Activated T-helper 1 cell treated with anti-CD3 and anti-CD28 coated beads, Interleukin-12 subunit alpha, Interleukin-12 subunit beta, Interleukin-2, Interleukin-4 antibody, amounts not matched to agents 30 ng/mL and 10 ng/mL and 1 ng/mL, durations not matched to agents 14 hours and 24 hours and 36 hours (primary cell): Measurements from ENCODE around the gene ANXA3. TPM values are rescaled to one million over a fixed set of nuclear protein-coding genes. Genes with fewer than 3 reads are reported as not detected.
A peak's percentile ranks its signal among the peaks of the same experiment; 100 is the strongest.

Experiments
- DNase-seq: peaks from one replicate; pipeline ENCODE4 v3.0.0; 2021; ENCODE audit warnings: low spot score
- H3K27ac Mint-ChIP-seq: one replicate; pipeline ENCODE4 v1.8.0; 2021; ENCODE audit warnings: mild to moderate bottlenecking, mixed read lengths
- H3K27me3 Mint-ChIP-seq: one replicate; pipeline ENCODE4 v1.8.0; 2022; ENCODE audit warnings: mild to moderate bottlenecking, moderate library complexity, mixed read lengths; ENCODE audit not compliant: insufficient read depth
- H3K36me3 Mint-ChIP-seq: one replicate; pipeline ENCODE4 v1.8.0; 2021; ENCODE audit warnings: low read depth, mixed read lengths
- H3K4me1 Mint-ChIP-seq: one replicate; pipeline ENCODE4 v1.8.0; 2021; ENCODE audit warnings: low read depth, mixed read lengths
- H3K4me3 Mint-ChIP-seq: one replicate; pipeline ENCODE4 v1.8.0; 2021; ENCODE audit warnings: mild to moderate bottlenecking, moderate library complexity, mixed read lengths
- H3K9me3 Mint-ChIP-seq: one replicate; pipeline ENCODE4 v1.8.0; 2021; ENCODE audit warnings: mixed read lengths
- intact Hi-C: fragments of 100-400 bp; cut with micrococcal nuclease; formaldehyde crosslinking; loops from one replicate; pipeline ENCODE4 v1.15.1; 2024
- total RNA-seq: library from RNA; stranded (reverse); gene quantifications from 2 replicates; pipeline ENCODE4 v1.2.3, GENCODE V29; 2022

Gene ANXA3
- total RNA-seq, 1 donor from 2014 or later: 9.2 TPM

DNA sequence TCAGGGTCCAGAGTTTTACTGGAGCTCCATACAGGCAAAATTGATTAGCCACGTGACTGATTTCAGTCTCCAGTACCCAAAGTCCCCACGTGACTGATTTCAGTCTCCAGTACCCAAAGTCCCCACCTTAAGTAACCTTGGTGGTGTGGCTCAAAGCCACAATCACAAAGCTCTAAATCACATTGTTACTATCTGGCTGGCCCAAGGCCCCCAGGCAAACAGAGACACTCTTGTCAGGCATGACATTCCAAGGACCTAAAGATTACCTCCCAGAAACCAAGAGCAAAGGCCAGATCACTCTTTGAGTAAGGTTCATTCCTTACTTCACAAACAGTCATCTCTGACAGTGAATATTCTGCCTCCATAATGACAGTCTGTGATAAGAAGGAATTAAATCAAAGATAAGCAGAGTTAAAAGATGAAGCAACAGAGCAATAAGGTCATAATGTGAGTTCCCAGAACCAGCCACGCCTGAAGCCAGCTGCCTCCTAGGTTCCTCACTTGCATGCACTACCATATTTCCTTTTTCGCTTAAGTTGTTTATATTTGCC is 78.5 kb downstream of the ANXA3 start:
- H3K9me3 Mint-ChIP-seq: peaks cover 6% of the 10 kb centered on the region
- H3K4me3 Mint-ChIP-seq: no peak overlapping the region
- H3K36me3 Mint-ChIP-seq: no peaks in the 10 kb centered on the region
- H3K27ac Mint-ChIP-seq: no peak overlapping the region
- DNase-seq: no peak
- no peaks in the 10 kb centered on the region for H3K27me3 Mint-ChIP-seq
- intact Hi-C loops: no loop called here
- H3K4me1 Mint-ChIP-seq: peaks cover 21% of the 10 kb centered on the region

DNA sequence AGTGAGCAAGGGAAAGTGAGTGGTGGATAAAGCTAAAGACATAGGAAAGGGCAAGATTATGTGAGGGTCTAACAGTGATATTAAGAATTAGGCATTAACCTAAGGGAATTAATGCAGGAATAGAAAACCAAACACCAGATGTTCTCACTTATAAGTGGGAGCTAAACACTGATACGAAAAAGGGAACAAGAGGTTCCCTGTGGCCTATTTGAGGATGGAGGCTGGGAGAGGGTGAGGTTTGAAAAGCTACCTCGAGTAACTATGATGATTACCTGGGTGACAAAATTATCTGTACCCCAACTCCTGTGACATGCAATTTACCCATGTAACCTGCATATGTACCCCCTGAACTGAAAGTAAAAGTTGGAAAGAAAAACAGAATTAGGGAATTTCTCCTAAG is 79.0 kb downstream of the ANXA3 start:
- H3K4me1 Mint-ChIP-seq: peaks cover 21% of the 10 kb centered on the region
- H3K4me3 Mint-ChIP-seq: no peak overlapping the region
- intact Hi-C loops: no loop called here
- no peaks in the 10 kb centered on the region for H3K36me3 Mint-ChIP-seq
- no peak for DNase-seq
- peaks cover 7% of the 10 kb centered on the region for H3K9me3 Mint-ChIP-seq
- no peaks in the 10 kb centered on the region for H3K27me3 Mint-ChIP-seq
- no peak overlapping the region for H3K27ac Mint-ChIP-seq

DNA sequence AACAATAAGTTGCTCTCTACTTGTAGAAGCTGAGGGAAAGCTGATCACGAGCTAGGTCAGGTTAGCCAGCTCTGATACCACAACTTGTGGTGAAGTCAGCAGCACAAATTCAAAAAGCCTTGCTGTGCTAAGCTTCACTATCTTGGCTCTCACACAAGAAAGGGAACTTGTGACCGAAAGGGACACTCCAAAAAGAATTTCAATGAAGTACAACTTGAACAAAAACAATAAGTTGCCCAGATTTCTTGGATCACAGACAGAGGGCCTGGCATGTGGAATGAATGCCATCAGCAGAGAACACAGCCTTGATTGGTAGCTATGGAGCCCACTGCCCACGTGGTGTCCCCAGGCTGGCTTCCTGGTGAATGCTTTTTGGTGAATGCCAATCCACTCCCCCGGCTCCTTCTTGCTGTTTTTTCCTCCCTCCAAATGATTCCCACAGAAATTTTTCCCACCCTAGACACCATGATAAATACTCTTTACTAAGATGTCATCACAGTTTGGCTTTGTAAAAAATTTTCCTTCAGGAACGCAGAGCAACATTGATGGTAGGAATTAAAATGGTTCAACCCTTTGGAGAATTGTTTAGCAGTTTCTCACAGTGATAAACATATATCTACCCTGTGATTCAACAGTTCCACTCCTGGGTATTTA is 82.6 kb downstream of the ANXA3 start:
- peaks cover 22% of the 10 kb centered on the region for H3K4me1 Mint-ChIP-seq
- no peak for DNase-seq
- H3K4me3 Mint-ChIP-seq: no peak overlapping the region
- no peak overlapping the region for H3K27ac Mint-ChIP-seq
- H3K36me3 Mint-ChIP-seq: no peaks in the 10 kb centered on the region
- intact Hi-C loops: no loop called here
- peaks cover 5% of the 10 kb centered on the region for H3K9me3 Mint-ChIP-seq
- no peaks in the 10 kb centered on the region for H3K27me3 Mint-ChIP-seq

DNA sequence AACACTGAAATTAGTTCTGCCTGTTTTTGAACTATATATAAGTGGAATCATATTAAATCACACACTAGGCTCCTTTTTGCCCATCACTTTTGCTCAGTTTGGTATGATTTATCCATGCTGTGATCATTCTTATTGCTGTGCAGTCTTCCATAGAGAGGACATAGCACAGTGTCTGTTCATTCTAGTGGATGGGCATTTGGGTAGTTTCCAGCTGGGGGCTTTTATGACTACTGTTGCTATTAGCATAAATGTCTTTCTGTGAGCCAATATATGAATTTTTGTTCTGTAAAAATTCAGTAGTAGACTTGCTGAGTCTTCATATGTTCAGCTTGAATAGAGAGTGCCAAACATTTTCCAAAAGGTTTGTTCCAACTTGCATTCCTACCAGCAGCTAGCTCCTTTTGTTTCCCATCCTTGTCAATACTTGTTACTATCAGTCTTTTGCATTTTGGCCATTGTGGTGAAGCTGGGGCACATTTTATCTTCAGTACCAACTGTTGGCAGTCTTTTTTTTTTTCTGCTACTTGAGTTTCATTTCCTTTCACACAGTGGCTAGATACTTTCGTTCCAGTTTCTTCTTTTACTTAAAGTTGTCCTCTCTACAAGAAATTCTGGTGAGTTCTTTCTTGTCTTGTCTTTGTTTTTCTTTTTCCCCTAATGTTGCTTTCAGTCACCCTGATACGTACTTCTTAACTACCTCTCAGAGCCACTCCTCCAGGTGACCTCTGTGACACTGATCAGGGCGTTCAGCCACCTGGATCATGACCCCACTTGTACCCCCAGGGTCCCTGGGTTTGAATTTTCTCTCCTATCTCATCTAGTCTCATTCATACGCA is 87.0 kb downstream of the ANXA3 start:
- H3K4me3 Mint-ChIP-seq: peak overlapping the region; percentile 8
- H3K27ac Mint-ChIP-seq: peak overlapping the region; percentile 32
- intact Hi-C loops: loop anchor here (2.0 kb wide), 1 partner anchor 18 kb away; no protein-coding TSS in a partner anchor
- H3K27me3 Mint-ChIP-seq: no peaks in the 10 kb centered on the region
- peaks cover 51% of the 10 kb centered on the region for H3K4me1 Mint-ChIP-seq
- DNase-seq: no peak
- no peaks in the 10 kb centered on the region for H3K36me3 Mint-ChIP-seq
- peaks cover 4% of the 10 kb centered on the region for H3K9me3 Mint-ChIP-seq

DNA sequence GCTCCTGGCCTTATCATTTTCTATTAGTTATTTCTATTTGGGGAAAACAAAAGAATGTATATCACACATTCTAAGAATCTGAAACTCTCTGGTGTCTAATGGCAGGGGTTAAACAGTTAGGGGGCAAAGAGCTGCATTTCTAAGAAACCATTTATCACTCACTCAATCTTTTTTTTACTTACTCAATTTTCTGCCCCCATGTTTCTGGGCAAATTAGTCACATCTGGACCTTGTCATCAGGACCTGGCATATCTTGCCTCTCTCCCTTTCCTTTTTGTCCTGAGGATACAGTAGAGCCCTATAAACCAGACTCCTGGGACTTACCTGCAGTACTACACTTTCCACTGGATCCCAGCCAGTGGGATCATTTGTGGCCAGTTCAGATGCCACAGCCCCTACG is 89.1 kb downstream of the ANXA3 start:
- H3K27me3 Mint-ChIP-seq: no peaks in the 10 kb centered on the region

DNA sequence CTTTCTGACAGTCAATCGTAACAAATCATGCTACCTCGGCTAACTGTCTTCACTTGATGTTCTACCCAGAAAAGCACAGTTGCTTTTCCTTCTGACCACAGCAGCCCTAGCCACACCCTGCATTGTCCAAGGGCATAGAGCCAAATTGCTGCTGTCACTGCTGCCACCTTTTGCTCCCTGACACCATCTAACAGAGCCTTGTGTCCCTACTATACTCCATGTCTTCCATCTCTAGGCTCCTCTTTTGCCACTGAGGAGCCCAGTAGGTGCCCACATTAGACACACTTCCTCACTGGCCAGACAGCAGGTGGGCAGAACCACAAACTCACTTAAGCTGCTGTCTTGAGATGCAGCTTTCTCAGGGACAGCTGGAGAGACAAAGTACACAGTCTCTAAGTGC is 91.4 kb downstream of the ANXA3 start:
- no peak for DNase-seq
- Mint-ChIP-seq H3K4me1 (peaks cover 64% of the 10 kb centered on the region), H3K9me3 (no peaks in the 10 kb centered on the region), H3K4me3 (no peak overlapping the region), H3K27ac (no peak overlapping the region), H3K27me3 (no peaks in the 10 kb centered on the region), H3K36me3 (no peaks in the 10 kb centered on the region)
- intact Hi-C loops: no loop called here

More for the DNA sequence above, 89.1 kb downstream of the ANXA3 start:
- intact Hi-C loops: no loop called here
- H3K4me3 Mint-ChIP-seq: no peak overlapping the region
- H3K36me3 Mint-ChIP-seq: no peaks in the 10 kb centered on the region
- no peak for DNase-seq
- peaks cover 62% of the 10 kb centered on the region for H3K4me1 Mint-ChIP-seq
- no peaks in the 10 kb centered on the region for H3K9me3 Mint-ChIP-seq
- H3K27ac Mint-ChIP-seq: no peak overlapping the region

GRCh38 chr4:78644063-78644691 is 92.6 kb downstream of the ANXA3 start:
- DNase-seq: no peak
- Mint-ChIP-seq H3K4me1 (peaks cover 57% of the 10 kb centered on the region), H3K27ac (no peak overlapping the region), H3K9me3 (no peaks in the 10 kb centered on the region), H3K27me3 (no peaks in the 10 kb centered on the region), H3K36me3 (no peaks in the 10 kb centered on the region), H3K4me3 (no peak overlapping the region)
- intact Hi-C loops: loop anchor here (2.0 kb wide), 1 partner anchor 31 kb away; no protein-coding TSS in a partner anchor

DNA sequence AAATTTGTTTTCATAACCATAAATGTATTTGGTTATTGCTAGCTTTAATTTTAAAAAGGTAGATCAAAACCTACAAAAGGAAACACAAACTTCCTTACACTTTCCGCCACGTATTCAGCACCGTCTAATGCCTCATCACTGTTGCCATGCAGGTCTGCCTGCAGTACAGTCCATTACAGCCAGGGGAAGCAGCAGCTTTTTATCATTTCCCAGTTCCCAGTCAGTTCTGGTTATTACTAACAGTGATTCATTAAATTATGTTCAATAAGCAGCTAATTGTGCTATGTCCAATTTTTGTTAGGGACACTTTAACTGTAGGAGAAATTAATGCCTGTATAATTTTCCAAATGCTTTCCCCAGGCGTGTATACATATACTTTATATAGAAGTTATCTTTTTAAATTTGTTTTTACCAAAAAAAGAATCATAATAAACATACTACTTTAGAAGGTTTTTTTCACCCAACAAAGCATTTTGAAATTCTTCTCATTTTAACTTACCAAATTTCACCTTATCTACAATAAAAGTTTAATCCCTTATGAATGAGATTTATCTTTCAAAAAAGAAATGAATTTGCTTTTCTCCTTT is 93.3 kb downstream of the ANXA3 start:
- intact Hi-C loops: loop anchor here (2.0 kb wide), 1 partner anchor 32 kb away; no protein-coding TSS in a partner anchor
- Mint-ChIP-seq H3K36me3 (no peaks in the 10 kb centered on the region), H3K4me3 (no peak overlapping the region), H3K9me3 (no peaks in the 10 kb centered on the region), H3K27me3 (no peaks in the 10 kb centered on the region), H3K4me1 (peaks cover 50% of the 10 kb centered on the region), H3K27ac (no peak overlapping the region)
- peak; percentile 20 for DNase-seq

DNA sequence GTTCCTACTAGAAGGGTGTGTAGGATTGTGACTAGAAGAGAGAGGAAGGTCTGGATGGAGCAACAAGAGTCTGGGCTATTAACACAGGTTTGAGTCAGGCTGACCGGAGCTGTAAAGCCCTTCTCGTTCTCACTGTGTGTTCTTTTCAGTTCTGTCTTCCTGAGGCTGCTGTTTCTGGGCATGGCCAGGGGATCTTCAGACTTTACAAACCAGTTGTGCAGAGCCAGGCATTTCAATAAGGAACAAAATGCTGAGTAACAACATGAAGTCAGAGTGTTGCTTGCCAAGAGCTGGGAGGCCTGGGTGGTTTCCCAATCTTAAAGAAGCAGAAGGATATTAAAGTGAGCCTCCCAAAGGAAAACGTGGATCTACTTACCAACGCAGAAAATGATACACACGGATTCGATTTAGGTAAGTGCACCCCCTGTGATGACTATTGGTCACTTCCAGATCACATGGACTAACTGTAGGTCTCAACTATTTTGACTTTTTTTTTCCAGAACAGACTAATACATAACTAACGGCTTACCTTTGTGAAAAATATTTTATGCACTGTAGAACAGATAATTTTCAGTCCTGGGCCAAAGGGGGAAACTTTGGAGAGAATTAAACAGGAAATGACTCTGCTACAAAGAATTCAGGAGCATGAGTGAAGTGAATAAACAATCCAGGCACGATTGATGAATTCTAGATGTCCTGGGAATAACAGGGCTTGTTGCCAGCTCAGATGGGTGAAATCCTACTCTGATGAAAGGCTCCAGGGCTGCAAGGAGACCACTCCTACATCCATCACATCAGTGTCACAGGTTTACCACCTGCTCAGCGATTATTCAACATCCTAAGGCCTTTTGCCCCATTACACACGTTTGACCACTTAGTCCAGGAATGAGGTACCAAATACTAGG is 94.5 kb downstream of the ANXA3 start:
- Mint-ChIP-seq H3K36me3 (no peaks in the 10 kb centered on the region), H3K9me3 (no peaks in the 10 kb centered on the region), H3K4me1 (peaks cover 44% of the 10 kb centered on the region), H3K27me3 (no peaks in the 10 kb centered on the region), H3K27ac (no peak overlapping the region), H3K4me3 (no peak overlapping the region)
- no peak for DNase-seq
- intact Hi-C loops: loop anchor here (2.0 kb wide), 1 partner anchor 33 kb away; no protein-coding TSS in a partner anchor

DNA sequence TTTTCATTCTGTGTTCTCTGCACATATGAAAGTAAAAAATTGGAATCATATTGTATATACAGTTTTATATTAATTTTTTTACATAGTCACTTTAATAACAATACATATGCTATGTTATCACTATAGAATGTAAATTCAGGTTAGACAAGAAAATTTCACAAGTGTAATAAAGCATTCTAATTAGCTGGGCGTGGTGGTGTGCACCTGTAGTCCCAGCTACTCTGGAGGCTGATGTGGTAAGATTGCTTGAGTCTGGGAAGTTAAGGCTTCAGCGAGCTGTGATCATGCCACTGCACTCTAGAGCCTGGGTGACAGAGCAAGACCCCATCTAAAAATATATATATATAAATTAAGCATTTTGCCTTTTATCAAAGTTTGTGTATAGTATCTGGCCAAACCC is 95.7 kb downstream of the ANXA3 start:
- Mint-ChIP-seq H3K9me3 (no peaks in the 10 kb centered on the region), H3K4me3 (no peak overlapping the region), H3K4me1 (peaks cover 37% of the 10 kb centered on the region), H3K27ac (no peak overlapping the region), H3K27me3 (no peaks in the 10 kb centered on the region), H3K36me3 (no peaks in the 10 kb centered on the region)
- intact Hi-C loops: no loop called here
- no peak for DNase-seq

- H3K9me3 Mint-ChIP-seq: no peaks in the 10 kb centered on the region
- no peak overlapping the region for H3K27ac Mint-ChIP-seq
- no peak for DNase-seq
- peaks cover 29% of the 10 kb centered on the region for H3K4me1 Mint-ChIP-seq
- no peak overlapping the region for H3K4me3 Mint-ChIP-seq
- intact Hi-C loops: no loop called here
- no peaks in the 10 kb centered on the region for H3K27me3 Mint-ChIP-seq
- H3K36me3 Mint-ChIP-seq: no peaks in the 10 kb centered on the region
These were observed 97.2 kb downstream of the ANXA3 start for GRCh38 chr4:78648640-78649363.
